Kidney epithelial cell (primary cell): ENCODE measurements around the gene WASHC3. TPM values are rescaled to one million over a fixed set of nuclear protein-coding genes. Genes with fewer than 3 reads are reported as not detected.

Experiments used
- total RNA-seq: library from RNA; depleted of rRNA; stranded (reverse); fragments of >200 nt; gene quantifications from 2 replicates; pipeline ENCODE4 v1.2.3, GENCODE V29; 2015

WASHC3 gene
- total RNA-seq, 1 donor from 2014 or later = 45.8 TPM

Other genes with a start within 250 kb of the WASHC3 start
- 24.9 and 26.5 TPM in 2 replicates for gene GNPTAB, start 231.0 kb downstream of the WASHC3 start, total RNA-seq
- gene DRAM1, start 184.4 kb downstream of the WASHC3 start, total RNA-seq = 35.5 and 44.1 TPM in 2 replicates
- gene NUP37, start 58.1 kb upstream of the WASHC3 start, total RNA-seq = 23.1 and 25.5 TPM in 2 replicates
- gene PARPBP, start 58.2 kb upstream of the WASHC3 start, total RNA-seq = 5.6 and 5.9 TPM in 2 replicates
- not detected in 2 replicates for gene PMCH, start 135.8 kb upstream of the WASHC3 start, total RNA-seq